K562 (cell line): ENCODE data around the gene TMPRSS11B. TPM values are rescaled to one million over a fixed set of nuclear protein-coding genes. Genes with fewer than 3 reads are reported as not detected.
A peak's percentile ranks its signal among the peaks of the same experiment; 100 is the strongest.
"Not testable (repeated sequence)": the region's sequence is repeated elsewhere in the genome, so short reads cannot be mapped to it uniquely, and the experiment has no call there.

Experiments
- ATAC-seq: fragments of 200-7000 bp; cut with Tn5 transposase; 3 replicates; pipeline ENCODE4 v1.9.1; 2020; ENCODE audit warnings: moderate library complexity
- BruUV-seq: library from RNA; stranded (reverse); fragments of 400-500 nt; replicated peaks from 2 replicates; lab custom pipeline; 2021; lab: Mats Ljungman, UMichigan
- CTCF ChIA-PET: fragments of 300-600 bp; formaldehyde crosslinking; extraction: SDS; loops from one replicate; lab custom pipeline; 2021; ENCODE audit warnings: low intra/inter-chr PET ratio; lab: Yijun Ruan, JAX
- POLR2A ChIA-PET: fragments of 300-600, 350-650 bp; sonication (Branson Sonifier 250); formaldehyde crosslinking; extraction: SDS; loops from one replicate; lab custom pipeline; 2021; ENCODE audit warnings: antibody characterized with exemption, inconsistent platforms; lab: Yijun Ruan, JAX
- DNase-seq, 4 experiments: peaks; one replicate each; pipeline versions ENCODE4 v3.0.0 to v3.0.0-alpha.2; 2011 to 2018; ENCODE audit warnings: low spot score in 3 of 4, mixed read lengths in 3 of 4; ENCODE audit errors: extremely low read depth in 1 of 4
- FAIRE-seq: peaks from 2 replicates; lab custom pipeline; 2011; peaks lifted over from hg19 to GRCh38; lab: Jason Lieb, UNC
- H2AFZ ChIP-seq: 2 replicates; pipeline ENCODE4 v1.6.0; 2011; ENCODE audit warnings: low read depth, low read length, control low read depth, inconsistent platforms
- H3K27ac ChIP-seq: fragments of 200-600 bp; 3 replicates; pipeline ENCODE4 v1.8.0; 2011; ENCODE audit warnings: low read depth, mild to moderate bottlenecking, control low read depth, inconsistent platforms, low read length, moderate library complexity, mixed read lengths; ENCODE audit errors: extremely low read depth
- H3K27me3 ChIP-seq, 2 experiments: fragments of 300-600 bp in 1 of 2; 2 replicates in 1 of 2; 3 replicates in 1 of 2; pipeline versions ENCODE4 v1.6.0 to v1.8.0; 2011; ENCODE audit warnings: inconsistent platforms in 2 of 2, low read length in 2 of 2, mild to moderate bottlenecking in 1 of 2, mixed read lengths in 1 of 2, moderate library complexity in 1 of 2; ENCODE audit not compliant: control insufficient read depth in 2 of 2, insufficient read depth in 2 of 2
- H3K36me3 ChIP-seq: fragments of 300-600 bp; 3 replicates; pipeline ENCODE4 v1.8.0; 2011; ENCODE audit warnings: mild to moderate bottlenecking, low read length, inconsistent platforms; ENCODE audit not compliant: control insufficient read depth, insufficient read depth
- H3K4me1 ChIP-seq, 2 experiments: fragments of 200-600 bp in 1 of 2; replicated peaks in 1 of 2; 2 replicates in 1 of 2; 3 replicates in 1 of 2; pipeline versions ENCODE4 v1.5.1 to v1.8.0; 2011; ENCODE audit warnings: inconsistent platforms in 2 of 2, low read length in 2 of 2, mild to moderate bottlenecking in 1 of 2, mixed read lengths in 1 of 2, moderate library complexity in 1 of 2; ENCODE audit not compliant: control insufficient read depth in 2 of 2, insufficient read depth in 2 of 2
- H3K4me2 ChIP-seq: 2 replicates; pipeline ENCODE4 v1.6.1; 2011; ENCODE audit warnings: low read length, control low read depth, inconsistent platforms, mixed read lengths; ENCODE audit not compliant: insufficient read depth
- H3K4me3 ChIP-seq: fragments of 200-600 bp; sonication (generic), shearing (Covaris generic); 2 replicates; pipeline ENCODE4 v1.5.1; 2016; ENCODE audit warnings: control low read depth, inconsistent platforms
- H3K79me2 ChIP-seq: fragments of 200-600 bp; 3 replicates; pipeline ENCODE4 v1.8.0; 2011; ENCODE audit warnings: low read length, inconsistent platforms; ENCODE audit not compliant: control insufficient read depth, insufficient read depth
- H3K9ac ChIP-seq, 2 experiments: 2 replicates each; pipeline versions ENCODE4 v1.6.0 to v1.6.1; 2011; ENCODE audit warnings: low read depth in 2 of 2, low read length in 2 of 2, control low read depth in 1 of 2, inconsistent platforms in 1 of 2, mild to moderate bottlenecking in 1 of 2, mixed read lengths in 1 of 2; ENCODE audit not compliant: insufficient read depth in 1 of 2
- H3K9me1 ChIP-seq: one replicate; pipeline ENCODE4 v1.6.0; 2011; ENCODE audit warnings: inconsistent platforms, mild to moderate bottlenecking, low read length, moderate library complexity; ENCODE audit not compliant: control insufficient read depth, insufficient read depth
- H3K9me3 ChIP-seq: replicated peaks from 2 replicates; pipeline ENCODE4 v1.5.1; 2011; ENCODE audit warnings: low read depth, low read length, inconsistent platforms; ENCODE audit not compliant: control insufficient read depth, insufficient read depth
- H4K20me1 ChIP-seq: replicated peaks from 2 replicates; pipeline ENCODE4 v1.6.1; 2011; ENCODE audit warnings: low read length, inconsistent platforms, mixed read lengths; ENCODE audit not compliant: control insufficient read depth, insufficient read depth
- MEF2D ChIP-seq: conservative IDR thresholded peaks from 2 replicates; pipeline ENCODE4 v1.6.1; 2016; ENCODE audit warnings: low read depth, missing genetic modification characterization, missing compliant biosample characterization
- TRIM28 ChIP-seq: fragments of 450-650 bp; IDR thresholded peaks from 2 replicates; pipeline ENCODE4 v1.6.1; 2017
- WGBS: fragments of 100-300 bp; shearing (Covaris generic); methylation state at CpG from one replicate; pipeline ENCODE4 v1.1.6; 2016; ENCODE audit warnings: low coverage, mixed read lengths; ENCODE audit not compliant: insufficient coverage; ENCODE audit errors: missing lambda C conversion rate; 5-methylcytosine and 5-hydroxymethylcytosine counted together
- in situ Hi-C: fragments of 300-500 bp; cut with MboI; formaldehyde crosslinking; loops from 4 replicates; pipeline ENCODE4 v1.15.0; 2018; ENCODE audit warnings: inconsistent platforms, mixed read lengths
- intact Hi-C: fragments of 100-400 bp; cut with micrococcal nuclease; formaldehyde crosslinking; loops from 2 replicates; pipeline ENCODE4 v1.14.2; 2022
- polyA plus RNA-seq, 8 experiments: library from polyadenylated mRNA; depleted of rRNA in 4 of 8; stranded (reverse) in 5 of 8; unstranded in 3 of 8; fragments of >200 nt; fragmentation: Nextera tagmentation in 2 of 8; fragmentation: Illumina TruSeq in 1 of 8; extraction: Ambion mirVana in 2 of 8; extraction: Trizol in 1 of 8; gene quantifications; 2 replicates each; pipeline versions ENCODE4 v1.2.1 to v1.2.3, GENCODE V29; 2011 to 2014; ENCODE audit warnings: inconsistent platforms in 1 of 8, missing spikeins in 1 of 8
- total RNA-seq, 7 experiments: library from RNA; depleted of rRNA in 6 of 7; stranded (reverse); fragments of >200 nt in 6 of 7; fragmentation: Illumina TruSeq in 2 of 7; extraction: Trizol in 2 of 7; gene quantifications; 2 replicates each; pipeline versions ENCODE4 v1.2.1 to v1.2.3, GENCODE V29; 2011 to 2021; ENCODE audit warnings: low replicate concordance in 1 of 7

TMPRSS11B gene
- total and polyA plus RNA-seq, 9 of the 15 experiments (the other 6 are each of a cell fraction or from before 2014, with no cell fraction given) = 0.03 to 0.07 TPM; not detected in 7

GRCh38 chr4:68209003-68209402 lies 36.5 kb downstream of the TMPRSS11B start:
- POLR2A ChIA-PET = no interaction called here
- ATAC-seq = no peak
- intact Hi-C loops = no loop called here
- no peak overlapping the region for H3K9ac ChIP-seq
- H3K9me1 ChIP-seq = no peaks in the 10 kb centered on the region
- peak in 1 of 4 experiments; percentile 5 for DNase-seq
- WGBS = 0% methylated on average over 1 of the region's 1 CpG
- H4K20me1 ChIP-seq = no peaks in the 10 kb centered on the region
- CTCF ChIA-PET = interaction anchor here (0.6 kb wide), 1 partner anchor 1171 kb away, joined by 3 read pairs; no protein-coding TSS in a partner anchor
- peak; percentile 81; the same call in 1 of the 2 replicates for TF ChIP-seq TRIM28
- TF ChIP-seq MEF2D = no peak
- H3K9me3 ChIP-seq = no peaks in the 10 kb centered on the region
- BruUV-seq = no TSS peak
- no peaks in the 10 kb centered on the region for H3K36me3 ChIP-seq
- H3K4me2 ChIP-seq = no peak overlapping the region
- FAIRE-seq = no peak
- no peaks in the 10 kb centered on the region for H3K27me3 ChIP-seq
- H3K4me1 ChIP-seq = no peaks in the 10 kb centered on the region
- no peaks in the 10 kb centered on the region for H3K79me2 ChIP-seq
- in situ Hi-C loops = no loop called here
- H2AFZ ChIP-seq = no peak overlapping the region
- H3K4me3 ChIP-seq = no peak overlapping the region
- no peak overlapping the region for H3K27ac ChIP-seq

GRCh38 chr4:68194305-68194704 lies 51.2 kb downstream of the TMPRSS11B start:
- H3K9me3 ChIP-seq, BruUV-seq: not testable (repeated sequence)

More at GRCh38 chr4:68194305-68194704, 51.2 kb downstream of the TMPRSS11B start:
- ATAC-seq, POLR2A ChIA-PET, H3K4me2 ChIP-seq, H4K20me1 ChIP-seq, H3K27me3 ChIP-seq, CTCF ChIA-PET, FAIRE-seq, H2AFZ ChIP-seq, H3K9me1 ChIP-seq, DNase-seq, H3K27ac ChIP-seq, intact Hi-C loops, H3K4me3 ChIP-seq, H3K79me2 ChIP-seq, in situ Hi-C loops, H3K9ac ChIP-seq, H3K4me1 ChIP-seq, H3K36me3 ChIP-seq: not testable (repeated sequence)
- 6% methylated on average over 5 of the region's 5 CpGs for WGBS
